IPS-18a (cell line): ENCODE data around the gene SMYD3.
"Not testable (repeated sequence)": the region's sequence is repeated elsewhere in the genome, so short reads cannot be mapped to it uniquely, and the experiment has no call there.

Experiments used
- H3K27ac ChIP-seq: one replicate; pipeline ENCODE4 v1.5.1; 2013; ENCODE audit warnings: low read length
- H3K27me3 ChIP-seq: one replicate; pipeline ENCODE4 v1.6.1; 2013; ENCODE audit warnings: mild to moderate bottlenecking, low read length; ENCODE audit not compliant: control insufficient read depth, insufficient read depth
- H3K36me3 ChIP-seq: one replicate; pipeline ENCODE4 v1.6.1; 2013; ENCODE audit warnings: low read depth, low read length; ENCODE audit not compliant: control insufficient read depth
- H3K4me1 ChIP-seq: one replicate; pipeline ENCODE4 v1.6.1; 2013; ENCODE audit warnings: low read depth, low read length; ENCODE audit not compliant: control insufficient read depth
- H3K4me3 ChIP-seq: one replicate; pipeline ENCODE4 v1.5.1; 2013; ENCODE audit warnings: low read length
- H3K9ac ChIP-seq: one replicate; pipeline ENCODE4 v1.6.1; 2013; ENCODE audit warnings: mild to moderate bottlenecking, low read length, moderate library complexity
- H3K9me3 ChIP-seq: one replicate; pipeline ENCODE4 v1.6.1; 2013; ENCODE audit warnings: low read depth, low read length; ENCODE audit not compliant: control insufficient read depth

The SMYD3 gene

GRCh38 chr1:246373828-246374569 lies 133.1 kb downstream of the SMYD3 start:
- no peaks in the 10 kb centered on the region for H3K9me3 ChIP-seq
- no peaks in the 10 kb centered on the region for H3K4me1 ChIP-seq
- no peak overlapping the region for H3K9ac ChIP-seq
- no peaks in the 10 kb centered on the region for H3K36me3 ChIP-seq
- H3K27ac ChIP-seq = no peak overlapping the region
- H3K27me3 ChIP-seq = no peaks in the 10 kb centered on the region
- H3K4me3 ChIP-seq = no peak overlapping the region

- Histone ChIP-seq H3K27ac (no peak overlapping the region), H3K27me3 (no peaks in the 10 kb centered on the region), H3K4me1 (no peaks in the 10 kb centered on the region), H3K36me3 (no peaks in the 10 kb centered on the region), H3K9me3 (no peaks in the 10 kb centered on the region), H3K4me3 (no peak overlapping the region), H3K9ac (no peak overlapping the region)
These were observed 134.5 kb downstream of the SMYD3 start for GRCh38 chr1:246372559-246372958.

GRCh38 chr1:246367041-246367440 lies 140.0 kb downstream of the SMYD3 start:
- no peaks in the 10 kb centered on the region for H3K27me3 ChIP-seq
- H3K27ac ChIP-seq = no peak overlapping the region
- H3K4me1 ChIP-seq = peaks cover 6% of the 10 kb centered on the region
- no peak overlapping the region for H3K9ac ChIP-seq
- H3K36me3 ChIP-seq = no peaks in the 10 kb centered on the region
- H3K9me3 ChIP-seq = no peaks in the 10 kb centered on the region
- H3K4me3 ChIP-seq = no peak overlapping the region

DNA sequence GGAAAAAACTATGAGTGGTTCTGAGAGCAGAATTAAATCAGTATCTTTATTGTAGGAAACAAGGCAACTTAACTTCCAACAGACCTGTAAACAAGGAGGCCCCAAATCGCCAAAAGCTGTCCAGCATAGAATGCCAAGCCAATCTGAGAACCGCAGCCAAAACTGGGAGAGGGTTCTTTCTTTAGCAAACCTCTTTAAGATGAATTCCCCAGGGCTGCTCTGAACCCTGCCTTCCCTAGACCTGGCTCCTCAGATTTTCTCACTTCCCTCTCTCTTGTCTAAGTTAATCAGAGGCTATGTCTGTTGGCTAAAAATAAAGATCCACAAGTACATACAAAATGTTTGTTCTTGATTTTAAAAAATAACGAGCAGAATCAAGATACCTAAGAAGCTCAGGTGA lies 141.4 kb downstream of the SMYD3 start:
- H3K9ac ChIP-seq = no peak overlapping the region
- peaks cover 6% of the 10 kb centered on the region for H3K4me1 ChIP-seq
- no peak overlapping the region for H3K27ac ChIP-seq
- H3K4me3 ChIP-seq = no peak overlapping the region
- no peaks in the 10 kb centered on the region for H3K27me3 ChIP-seq
- H3K36me3 ChIP-seq = no peaks in the 10 kb centered on the region
- H3K9me3 ChIP-seq = no peaks in the 10 kb centered on the region

- Histone ChIP-seq H3K27me3 (no peaks in the 10 kb centered on the region), H3K4me1 (peaks cover 6% of the 10 kb centered on the region), H3K4me3 (no peak overlapping the region), H3K9me3 (no peaks in the 10 kb centered on the region), H3K9ac (no peak overlapping the region), H3K36me3 (no peaks in the 10 kb centered on the region), H3K27ac (no peak overlapping the region)
These were observed 142.6 kb downstream of the SMYD3 start for GRCh38 chr1:246364415-246364941.

DNA sequence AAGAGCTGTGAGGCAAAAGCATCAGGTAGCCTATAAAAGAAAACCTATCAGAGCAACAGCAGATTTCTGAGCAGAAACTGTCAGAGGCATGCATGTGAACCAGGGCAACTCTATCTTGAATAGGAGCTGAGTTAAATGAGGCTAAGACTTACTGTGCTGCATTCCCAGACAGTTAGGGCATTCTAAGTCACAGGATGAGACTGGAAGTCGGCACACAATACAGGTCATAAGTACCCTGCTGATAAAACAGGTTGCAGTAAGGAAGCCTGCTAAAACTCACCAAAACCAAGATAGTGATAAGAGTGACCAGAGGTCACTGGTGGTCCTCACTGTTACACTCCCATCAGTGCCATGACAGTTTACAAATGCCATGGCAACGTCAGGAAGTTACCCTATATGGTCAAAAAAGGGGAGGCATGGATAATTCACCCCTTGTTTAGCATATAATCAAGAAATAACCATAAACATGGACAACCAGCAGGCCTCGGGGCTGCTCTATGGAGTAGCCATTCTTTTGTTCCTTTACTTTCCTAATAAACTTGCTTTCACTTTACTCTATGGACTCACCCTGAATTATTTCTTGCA lies 150.0 kb downstream of the SMYD3 start:
- H3K4me3 ChIP-seq, H3K9ac ChIP-seq, H3K4me1 ChIP-seq, H3K27me3 ChIP-seq, H3K36me3 ChIP-seq, H3K9me3 ChIP-seq, H3K27ac ChIP-seq: not testable (repeated sequence)

DNA sequence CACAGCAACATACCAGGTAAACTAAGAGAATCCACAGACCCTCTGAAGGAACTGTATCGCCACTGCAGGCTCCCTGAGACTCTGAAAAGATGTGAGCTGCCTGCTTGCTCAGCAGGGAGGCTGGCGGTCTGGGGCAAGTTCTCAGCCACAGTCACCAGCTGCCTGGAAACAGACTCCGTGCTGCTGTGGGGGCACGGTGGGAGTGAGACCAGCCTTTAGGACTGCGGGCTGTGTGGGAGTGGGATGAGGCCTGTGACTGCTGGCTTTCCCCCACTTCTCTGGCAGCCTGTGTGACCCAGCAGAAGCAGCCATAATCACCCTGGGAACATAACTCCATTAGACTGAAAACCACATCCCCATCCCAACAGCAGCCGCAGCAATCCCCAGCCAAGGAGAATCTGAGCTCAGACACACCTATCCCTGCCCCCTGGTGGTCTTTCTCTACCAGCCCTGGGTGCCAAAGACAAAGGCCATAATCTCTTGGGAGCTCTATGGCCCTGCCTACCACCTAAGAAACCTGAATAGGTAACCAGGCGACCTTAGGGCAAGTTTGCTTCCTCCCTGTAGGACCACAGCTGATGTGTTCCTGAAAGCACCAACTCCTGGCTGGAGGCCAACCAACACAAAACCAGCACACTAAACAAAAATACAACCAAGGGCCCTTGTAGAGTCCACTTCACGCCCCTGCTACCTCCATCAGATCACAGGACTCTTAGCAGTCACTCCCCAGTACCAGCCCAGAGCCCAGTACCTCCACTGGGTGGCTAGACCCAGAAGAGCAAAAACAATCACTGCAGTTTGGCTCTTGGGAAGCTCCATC lies 151.5 kb downstream of the SMYD3 start:
- no peak overlapping the region for H3K4me3 ChIP-seq
- no peaks in the 10 kb centered on the region for H3K9me3 ChIP-seq
- H3K9ac ChIP-seq = no peak overlapping the region
- H3K4me1 ChIP-seq = peaks cover 5% of the 10 kb centered on the region
- H3K27me3 ChIP-seq = no peaks in the 10 kb centered on the region
- H3K27ac ChIP-seq = no peak overlapping the region
- H3K36me3 ChIP-seq = no peaks in the 10 kb centered on the region

DNA sequence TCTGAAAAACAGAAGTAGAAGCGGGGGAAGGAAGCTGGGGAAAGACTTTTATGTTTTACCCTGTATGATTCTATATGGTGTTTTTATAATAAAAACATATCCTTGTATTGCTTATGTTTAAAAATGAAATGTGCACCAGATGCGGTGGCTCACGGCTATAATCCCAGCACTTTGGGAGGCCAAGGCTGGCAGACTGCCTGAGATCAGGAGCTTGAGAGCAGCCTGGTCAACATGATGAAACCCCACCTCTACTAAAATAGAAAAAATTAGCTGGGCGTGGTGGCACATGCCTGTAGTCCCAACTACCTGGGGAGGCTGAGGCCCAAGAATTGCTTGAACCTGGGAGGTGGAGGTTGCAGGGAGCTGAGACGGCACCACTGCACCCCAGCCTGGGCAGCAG lies 155.4 kb downstream of the SMYD3 start:
- H3K9me3 ChIP-seq = no peaks in the 10 kb centered on the region
- H3K27me3 ChIP-seq = no peaks in the 10 kb centered on the region
- H3K9ac ChIP-seq = no peak overlapping the region
- H3K4me3 ChIP-seq = no peak overlapping the region
- no peaks in the 10 kb centered on the region for H3K36me3 ChIP-seq
- H3K27ac ChIP-seq = no peak overlapping the region
- H3K4me1 ChIP-seq = peaks cover 3% of the 10 kb centered on the region

DNA sequence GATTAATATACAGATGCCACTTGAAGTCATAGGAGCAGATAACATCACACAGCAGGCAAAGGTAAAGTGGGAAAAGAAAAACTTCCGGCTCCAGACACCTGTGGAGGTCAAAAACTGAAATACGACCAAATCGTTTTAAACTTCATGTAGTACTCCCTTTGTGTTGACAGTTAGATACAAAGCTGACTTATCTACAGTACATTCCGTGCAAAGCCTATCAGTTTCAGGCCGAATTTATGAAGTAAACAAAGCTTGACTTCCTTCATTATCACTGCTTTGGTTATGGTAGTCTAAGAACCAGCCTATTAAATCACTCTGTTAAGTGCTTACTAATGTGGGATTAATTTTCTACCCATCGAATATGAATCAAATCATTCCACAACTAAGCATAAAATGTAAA lies 156.3 kb downstream of the SMYD3 start:
- no peaks in the 10 kb centered on the region for H3K36me3 ChIP-seq
- no peak overlapping the region for H3K9ac ChIP-seq
- no peak overlapping the region for H3K27ac ChIP-seq
- no peaks in the 10 kb centered on the region for H3K9me3 ChIP-seq
- no peaks in the 10 kb centered on the region for H3K4me1 ChIP-seq
- H3K4me3 ChIP-seq = no peak overlapping the region
- no peaks in the 10 kb centered on the region for H3K27me3 ChIP-seq

GRCh38 chr1:246343937-246344336 lies 163.1 kb downstream of the SMYD3 start:
- Histone ChIP-seq H3K4me1 (no peaks in the 10 kb centered on the region), H3K4me3 (no peak overlapping the region), H3K27me3 (no peaks in the 10 kb centered on the region), H3K9ac (no peak overlapping the region), H3K9me3 (no peaks in the 10 kb centered on the region), H3K27ac (no peak overlapping the region), H3K36me3 (no peaks in the 10 kb centered on the region)

DNA sequence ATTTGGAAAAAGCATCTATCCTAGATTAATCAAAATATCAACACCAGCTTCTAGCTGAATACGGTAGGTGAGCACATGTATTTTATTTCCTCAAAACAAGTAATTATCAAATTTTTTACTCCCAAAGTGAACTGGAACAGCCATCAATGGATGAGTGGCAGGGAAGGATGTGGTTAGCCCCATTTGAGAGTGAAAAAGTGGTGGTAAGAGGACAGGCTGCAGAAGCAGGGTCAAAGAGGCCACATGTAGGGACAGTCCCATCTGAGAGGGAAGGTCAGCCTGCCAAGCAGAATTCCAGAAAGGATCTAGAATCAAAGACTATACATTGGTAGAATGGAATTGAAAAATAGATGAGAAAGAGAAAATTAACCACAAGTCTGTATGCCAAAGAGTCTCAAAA lies 163.8 kb downstream of the SMYD3 start:
- no peaks in the 10 kb centered on the region for H3K36me3 ChIP-seq
- H3K4me1 ChIP-seq = no peaks in the 10 kb centered on the region
- H3K4me3 ChIP-seq = no peak overlapping the region
- no peaks in the 10 kb centered on the region for H3K27me3 ChIP-seq
- no peaks in the 10 kb centered on the region for H3K9me3 ChIP-seq
- H3K9ac ChIP-seq = no peak overlapping the region
- no peak overlapping the region for H3K27ac ChIP-seq
